ENCODE results near the gene GAB2.
A peak's percentile ranks its signal among the peaks of the same experiment; 100 is the strongest.
"Not testable (repeated sequence)": the region's sequence is repeated elsewhere in the genome, so short reads cannot be mapped to it uniquely, and the experiment has no call there.

Gene GAB2, protein sequence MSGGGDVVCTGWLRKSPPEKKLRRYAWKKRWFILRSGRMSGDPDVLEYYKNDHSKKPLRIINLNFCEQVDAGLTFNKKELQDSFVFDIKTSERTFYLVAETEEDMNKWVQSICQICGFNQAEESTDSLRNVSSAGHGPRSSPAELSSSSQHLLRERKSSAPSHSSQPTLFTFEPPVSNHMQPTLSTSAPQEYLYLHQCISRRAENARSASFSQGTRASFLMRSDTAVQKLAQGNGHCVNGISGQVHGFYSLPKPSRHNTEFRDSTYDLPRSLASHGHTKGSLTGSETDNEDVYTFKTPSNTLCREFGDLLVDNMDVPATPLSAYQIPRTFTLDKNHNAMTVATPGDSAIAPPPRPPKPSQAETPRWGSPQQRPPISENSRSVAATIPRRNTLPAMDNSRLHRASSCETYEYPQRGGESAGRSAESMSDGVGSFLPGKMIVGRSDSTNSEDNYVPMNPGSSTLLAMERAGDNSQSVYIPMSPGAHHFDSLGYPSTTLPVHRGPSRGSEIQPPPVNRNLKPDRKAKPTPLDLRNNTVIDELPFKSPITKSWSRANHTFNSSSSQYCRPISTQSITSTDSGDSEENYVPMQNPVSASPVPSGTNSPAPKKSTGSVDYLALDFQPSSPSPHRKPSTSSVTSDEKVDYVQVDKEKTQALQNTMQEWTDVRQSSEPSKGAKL

DNA sequence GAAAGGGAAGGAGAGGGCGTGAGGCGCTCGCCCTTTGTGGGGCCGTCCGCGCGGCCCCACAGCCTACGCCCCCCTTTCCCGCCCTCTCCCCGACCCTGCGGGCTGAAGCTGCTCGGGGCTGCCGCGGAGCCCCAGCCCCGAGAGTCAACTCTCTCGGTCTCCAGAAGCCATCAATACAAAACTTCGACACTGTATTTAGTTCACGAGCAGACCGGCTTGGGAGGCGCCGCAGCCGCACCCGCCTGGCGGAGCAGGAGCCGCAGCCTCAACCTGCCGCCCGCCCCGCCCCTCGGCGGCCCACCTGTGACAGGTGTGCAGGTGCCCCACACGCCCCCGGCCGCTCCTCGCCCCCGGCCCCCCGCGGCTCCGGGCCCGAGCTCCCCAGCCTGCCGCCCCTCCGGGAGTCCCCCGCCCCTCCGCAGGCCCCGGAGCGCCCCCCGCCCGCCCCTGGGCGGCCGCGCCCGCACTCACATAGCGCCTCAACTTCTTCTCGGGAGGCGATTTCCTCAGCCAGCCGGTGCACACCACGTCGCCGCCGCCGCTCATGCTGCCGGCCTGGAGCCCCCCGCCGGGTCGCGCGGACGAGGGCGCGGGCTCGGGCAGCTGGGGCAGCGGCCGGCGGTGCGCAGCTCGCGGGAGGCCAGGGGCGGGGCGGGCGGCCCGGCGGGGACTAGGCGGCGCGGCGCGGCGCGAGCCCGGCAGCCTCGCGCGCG, at the start of gene GAB2:
TSS of gene GAB2 (minus strand) at position 646 of the 713 bp plus-strand sequence. CDS start at position 546, 100 bp downstream.
- DNase-seq: peak; percentile 20

GRCh38 chr11:78467370-78467769, 49.8 kb upstream of the GAB2 start:
- no peak for DNase-seq

DNA sequence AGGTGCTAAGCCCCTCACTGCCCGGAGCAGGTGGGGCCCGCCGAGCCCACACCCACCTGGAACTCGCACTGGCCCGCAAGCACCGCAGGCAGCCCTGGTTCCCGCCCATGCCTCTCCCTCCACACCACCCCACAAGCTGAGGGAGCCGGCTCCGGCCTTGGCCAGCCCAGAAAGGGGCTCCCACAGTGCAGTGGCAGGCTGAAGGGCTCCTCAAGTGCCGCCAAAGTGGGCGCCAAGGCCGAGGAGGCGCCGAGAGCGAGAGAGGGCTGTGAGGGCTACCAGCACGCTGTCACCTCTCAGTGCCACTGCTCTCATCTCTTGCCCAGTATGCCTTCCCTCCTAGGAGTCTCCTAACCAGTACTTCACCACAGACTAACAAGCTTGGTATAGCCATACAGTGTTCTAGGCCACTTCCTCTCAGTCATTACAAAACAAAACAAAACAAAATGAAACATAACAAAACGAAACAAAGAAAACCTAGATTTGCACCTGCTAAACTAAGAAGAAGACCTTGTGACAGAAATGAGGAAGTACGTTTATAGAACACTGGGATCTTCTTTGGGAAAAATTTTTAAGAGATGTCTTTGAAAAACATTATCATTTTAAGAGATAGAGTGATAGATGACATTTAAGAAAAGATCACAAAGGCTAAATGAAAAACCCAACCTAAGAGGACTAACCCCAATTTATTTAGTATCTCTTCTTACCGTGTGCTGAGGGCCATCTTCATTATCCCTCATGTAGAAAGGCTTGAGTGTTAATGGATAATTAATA, 47.7 kb upstream of the GAB2 start:
- DNase-seq: peak; percentile 33

DNA sequence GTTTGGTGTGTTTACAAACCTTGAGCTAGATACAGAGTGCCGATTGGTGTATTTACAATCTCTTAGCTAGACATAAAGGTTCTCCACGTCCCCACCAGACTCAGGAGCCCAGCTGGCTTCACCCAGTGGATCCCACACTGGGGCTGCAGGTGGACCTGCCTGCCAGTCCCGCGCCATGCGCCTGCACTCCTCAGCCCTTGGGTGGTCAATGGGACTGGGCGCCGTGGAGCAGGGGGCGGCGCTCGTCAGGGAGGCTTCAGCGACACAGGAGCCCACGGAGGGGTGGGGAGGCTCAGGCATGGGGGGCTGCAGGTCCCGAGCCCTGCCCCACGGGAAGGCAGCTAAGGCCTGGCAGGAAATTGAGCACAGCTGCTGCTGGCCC, 47.2 kb upstream of the GAB2 start:
- not testable (repeated sequence) for DNase-seq

- DNase-seq: no peak
Measured at GRCh38 chr11:78460471-78460870, 42.9 kb upstream of the GAB2 start.

DNA sequence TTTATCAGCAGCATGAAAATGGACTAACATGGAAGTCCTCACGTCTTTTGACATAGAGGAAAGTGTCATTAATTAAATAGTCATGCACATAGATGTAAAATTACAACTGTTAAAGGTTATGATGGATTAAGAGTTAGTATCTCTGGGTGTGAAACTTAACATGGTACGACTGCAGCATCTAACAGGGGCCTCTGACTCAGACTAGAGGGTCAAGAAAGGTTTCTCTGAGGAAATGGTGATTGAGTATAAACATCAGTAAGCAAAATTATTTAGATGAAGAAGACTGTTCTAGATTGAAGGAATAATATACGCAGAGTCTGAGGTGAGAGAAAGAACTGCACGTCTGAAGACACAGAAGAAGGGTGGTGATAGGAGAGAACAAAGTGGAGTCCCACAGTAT, 42.1 kb upstream of the GAB2 start:
- DNase-seq: no peak

DNA sequence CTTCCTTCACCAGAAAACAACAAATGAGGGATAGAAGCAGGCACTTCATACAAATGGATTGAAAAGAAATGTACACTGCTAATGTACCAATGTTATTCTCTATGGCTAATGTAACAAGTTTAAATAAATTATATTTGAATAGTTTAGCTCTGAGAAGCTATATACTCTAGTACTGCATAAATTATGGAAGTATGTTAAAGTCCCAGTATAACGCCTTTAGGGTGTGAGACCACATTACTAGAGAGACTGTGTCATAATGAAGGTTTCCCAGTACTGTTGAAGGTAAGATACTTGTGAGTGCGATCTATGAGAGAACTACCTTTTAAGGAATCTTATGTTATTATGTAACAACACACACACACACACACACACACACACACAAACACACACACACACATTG, 39.8 kb upstream of the GAB2 start:
- no peak for DNase-seq

- DNase-seq: no peak
Measured at GRCh38 chr11:78453140-78453935, 35.7 kb upstream of the GAB2 start.

GRCh38 chr11:78451371-78452150, 33.9 kb upstream of the GAB2 start:
- no peak for DNase-seq

DNA sequence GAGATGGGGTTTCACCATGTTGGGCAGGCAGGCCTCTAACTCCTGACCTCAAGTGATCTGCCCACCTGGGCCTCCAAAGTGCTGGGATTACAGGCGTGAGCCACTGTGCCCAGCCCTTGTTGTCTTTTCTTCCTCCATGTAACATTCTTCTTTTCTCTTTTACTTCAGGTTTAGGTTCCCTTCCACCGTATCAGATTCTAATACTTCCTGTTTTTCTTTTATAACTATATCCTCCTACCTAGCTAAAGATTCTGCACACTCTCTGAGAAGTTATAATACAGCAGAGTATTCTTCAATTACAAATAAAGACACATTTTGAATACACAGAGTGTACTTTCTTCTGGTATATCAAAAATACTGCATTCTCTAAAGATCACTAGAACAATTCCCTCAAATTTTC, 33.2 kb upstream of the GAB2 start:
- DNase-seq: no peak

DNA sequence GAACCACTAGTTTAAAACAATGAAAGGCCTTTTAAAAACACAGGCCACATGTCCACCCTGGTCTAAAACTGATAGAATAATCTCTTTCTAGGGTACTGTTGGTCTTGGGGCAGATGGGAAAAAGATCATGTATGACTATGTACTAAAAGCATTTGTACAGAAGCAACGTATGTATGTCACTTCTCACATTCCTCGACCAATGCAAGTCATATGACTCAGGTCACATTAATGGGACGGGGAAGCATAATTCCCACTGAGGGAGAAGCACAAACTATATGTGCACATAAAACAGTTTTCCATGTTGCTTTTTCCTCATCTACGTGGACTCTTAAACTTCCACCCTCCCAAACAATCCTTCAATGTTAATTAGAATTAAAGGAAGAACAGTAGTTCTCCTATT, 32.2 kb upstream of the GAB2 start:
- DNase-seq: no peak

DNA sequence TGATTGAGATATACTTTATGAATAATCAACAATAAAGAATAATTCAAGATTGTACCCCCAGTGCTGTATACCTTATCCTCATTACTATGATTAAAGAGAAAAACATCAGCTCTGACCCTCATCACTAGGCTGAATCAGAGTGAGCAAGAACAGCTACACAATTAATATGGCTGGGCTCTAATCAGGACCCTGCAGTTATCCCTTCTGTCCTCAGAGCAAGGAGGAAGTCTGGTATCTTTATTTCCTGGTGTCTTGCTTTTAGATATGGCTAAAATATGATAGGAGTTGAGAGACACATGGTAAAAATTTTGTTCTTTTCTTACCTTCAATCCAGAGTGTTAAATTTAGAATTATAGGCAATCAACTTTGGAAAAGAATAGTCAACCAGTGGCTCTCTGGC, 28.6 kb upstream of the GAB2 start:
- no peak for DNase-seq

- DNase-seq: no peak
Measured at GRCh38 chr11:78444726-78445125, 27.1 kb upstream of the GAB2 start.

- DNase-seq: no peak
Measured at GRCh38 chr11:78441956-78442355, 24.3 kb upstream of the GAB2 start.

DNA sequence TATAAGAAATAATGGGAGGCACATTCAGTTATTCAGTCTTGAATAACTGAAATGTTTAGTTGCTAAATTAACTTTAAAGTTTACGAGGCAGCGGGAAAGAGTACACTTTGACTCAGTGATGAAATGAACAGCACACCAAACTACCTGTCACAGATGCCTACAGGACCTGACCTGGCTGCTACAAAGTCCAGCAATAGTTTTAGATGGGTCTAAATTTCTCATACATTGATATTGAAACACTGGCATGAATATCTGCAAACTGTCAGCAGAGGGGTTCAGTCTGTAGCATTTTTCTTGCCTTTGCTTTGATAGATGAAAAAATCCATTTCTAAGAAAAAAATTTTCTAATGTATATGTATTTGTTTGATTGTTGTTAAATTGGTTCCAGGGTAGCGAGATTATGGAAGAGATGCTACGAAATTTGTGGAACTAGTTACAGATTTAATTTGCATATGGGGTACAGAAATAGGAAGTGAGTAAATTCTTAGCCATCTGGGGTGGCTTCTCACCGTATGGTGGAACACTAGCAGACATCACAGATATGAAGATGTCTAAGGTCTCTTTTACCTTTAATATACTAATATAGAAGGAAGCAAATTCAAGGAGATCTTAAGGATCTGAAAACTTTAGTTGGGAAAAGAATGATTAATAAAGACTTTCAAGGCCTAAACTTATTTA, 20.8 kb upstream of the GAB2 start:
- no peak for DNase-seq

GRCh38 chr11:78432956-78433355, 15.3 kb upstream of the GAB2 start:
- no peak for DNase-seq

- no peak for DNase-seq
Measured at GRCh38 chr11:78432058-78432515, 14.5 kb upstream of the GAB2 start.

GRCh38 chr11:78429660-78430059, 12.0 kb upstream of the GAB2 start:
- no peak for DNase-seq

DNA sequence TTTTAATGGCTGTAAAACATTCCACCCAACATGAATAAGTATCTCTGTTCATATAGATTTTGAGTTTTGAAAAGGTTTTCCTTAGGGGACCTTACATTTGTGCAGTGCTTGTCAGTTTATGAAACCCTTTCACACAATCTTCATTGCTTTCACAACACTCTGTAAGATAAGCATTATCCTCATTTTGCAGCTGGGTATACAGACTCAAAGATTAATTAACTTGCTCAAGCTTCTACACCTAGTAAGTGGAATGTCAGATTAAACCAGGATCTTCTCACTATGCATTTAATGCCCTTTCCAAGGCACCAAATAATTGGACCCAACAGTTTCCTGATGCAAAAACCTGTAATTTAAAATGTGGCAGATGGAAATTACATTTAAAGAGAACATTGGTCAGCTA, 11.6 kb upstream of the GAB2 start:
- DNase-seq: no peak

GRCh38 chr11:78428773-78429172, 11.2 kb upstream of the GAB2 start:
- no peak for DNase-seq

- DNase-seq: no peak
Measured at GRCh38 chr11:78428266-78428636, 10.6 kb upstream of the GAB2 start.
